DOHH2 (cell line): ENCODE data around the gene FASN.

Experiments used
- CTCF ChIP-seq: fragments of 200-600 bp; sonication (generic); IDR thresholded peaks from one replicate; pipeline ENCODE4 v1.5.1; 2014; ENCODE audit warnings: antibody characterized with exemption, mild to moderate bottlenecking, low read depth, low read length; ENCODE audit not compliant: poor library complexity, severe bottlenecking
- EZH2phosphoT487 ChIP-seq: fragments of 200-600 bp; sonication (generic); IDR thresholded peaks from 2 replicates; pipeline ENCODE4 v1.6.1; 2017; ENCODE audit warnings: borderline replicate concordance, mild to moderate bottlenecking, antibody characterized with exemption, low read length, moderate library complexity, mixed read lengths

GRCh38 chr17:82097919-82098168, 192 bp downstream of the FASN start:
- TF ChIP-seq CTCF (no peak), EZH2phosphoT487 (no peak)
